HL-60 (cell line): ENCODE measurements around the gene PDE6B.

Experiments
- CTCF ChIP-seq: IDR thresholded peaks from one replicate; pipeline ENCODE4 v1.5.1; 2011; ENCODE audit warnings: low read length, control low read depth, inconsistent platforms; ENCODE audit not compliant: insufficient read depth
- GABPA ChIP-seq: IDR thresholded peaks from 2 replicates; pipeline ENCODE4 v1.6.1; 2012; ENCODE audit warnings: low read depth
- POLR2AphosphoS5 ChIP-seq: IDR thresholded peaks from 2 replicates; pipeline ENCODE4 v1.6.1; 2012; ENCODE audit warnings: low read depth
- REST ChIP-seq: IDR thresholded peaks from 2 replicates; pipeline ENCODE4 v1.6.1; 2012; ENCODE audit warnings: low read depth; ENCODE audit not compliant: insufficient replicate concordance
- SPI1 ChIP-seq: IDR thresholded peaks from 2 replicates; pipeline ENCODE4 v1.6.1; 2012; ENCODE audit warnings: low read depth, mild to moderate bottlenecking, borderline replicate concordance

DNA sequence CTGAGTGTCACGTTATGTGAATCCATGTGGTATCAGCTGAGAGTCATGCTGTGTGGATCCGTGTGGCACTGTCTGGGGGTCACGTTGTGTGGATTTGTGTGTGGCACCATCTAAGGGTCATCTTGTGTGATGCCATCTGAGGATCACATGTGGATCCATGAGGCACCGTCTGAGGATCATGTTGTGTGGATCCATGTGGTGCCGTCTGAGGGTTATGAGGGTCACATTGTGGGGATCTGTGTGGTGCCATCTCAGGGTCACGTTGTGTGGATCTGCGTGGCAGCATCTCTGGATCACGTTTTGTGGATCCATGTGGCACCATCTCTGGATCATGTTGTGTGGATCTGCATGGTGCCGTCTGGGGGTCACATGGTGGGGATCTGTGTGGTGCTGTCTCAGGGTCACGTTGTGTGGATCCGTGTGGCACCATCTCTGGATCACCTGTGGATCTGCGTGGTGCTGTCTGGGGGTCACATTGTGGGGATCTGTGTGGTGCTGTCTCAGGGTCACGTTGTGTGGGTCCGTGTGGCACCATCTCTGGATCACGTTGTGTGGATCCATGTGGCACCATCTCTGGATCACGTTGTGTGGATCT is 6.9 kb downstream of the PDE6B start:
- TF ChIP-seq CTCF = no peak
- no peak for TF ChIP-seq POLR2AphosphoS5
- no peak for TF ChIP-seq REST
- no peak for TF ChIP-seq SPI1
- TF ChIP-seq GABPA = no peak
